GM12872 (cell line): ENCODE results near the gene FCSK.

Experiments used
- CTCF ChIP-seq: IDR thresholded peaks from 3 replicates; pipeline ENCODE4 v1.5.1; 2011; ENCODE audit warnings: low read depth, mild to moderate bottlenecking, low read length, moderate library complexity; ENCODE audit not compliant: insufficient read depth

The FCSK gene

GRCh38 chr16:70434484-70435260, 19.7 kb upstream of the FCSK start:
- TF ChIP-seq CTCF: no peak

DNA sequence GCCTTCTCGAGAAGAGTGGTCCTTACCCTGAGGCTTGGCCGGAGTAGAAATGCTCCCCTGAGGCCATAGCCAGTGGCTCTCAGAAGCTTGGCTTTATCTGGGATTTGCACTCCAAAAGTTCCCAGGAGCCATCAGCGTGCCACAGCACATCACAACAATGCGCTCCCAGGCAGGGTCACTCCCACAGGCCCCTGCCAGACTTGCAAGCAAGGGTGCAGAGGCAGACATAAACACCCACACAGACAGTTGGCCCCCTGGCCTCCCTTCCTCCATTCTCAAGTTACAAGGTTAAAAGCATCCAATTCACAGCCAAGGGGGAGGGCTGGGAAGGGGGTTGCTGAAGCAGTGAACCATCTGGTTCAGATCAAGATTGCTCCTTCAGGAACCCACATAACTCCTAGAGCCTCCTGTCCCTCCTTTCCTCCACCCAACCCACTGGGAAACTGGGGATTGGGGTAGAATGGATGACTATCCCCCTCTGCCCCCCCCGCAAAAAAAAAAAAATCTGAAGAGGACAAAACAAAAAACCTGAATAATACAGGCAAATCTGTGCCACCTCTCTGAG, 17.3 kb upstream of the FCSK start:
- no peak for TF ChIP-seq CTCF

DNA sequence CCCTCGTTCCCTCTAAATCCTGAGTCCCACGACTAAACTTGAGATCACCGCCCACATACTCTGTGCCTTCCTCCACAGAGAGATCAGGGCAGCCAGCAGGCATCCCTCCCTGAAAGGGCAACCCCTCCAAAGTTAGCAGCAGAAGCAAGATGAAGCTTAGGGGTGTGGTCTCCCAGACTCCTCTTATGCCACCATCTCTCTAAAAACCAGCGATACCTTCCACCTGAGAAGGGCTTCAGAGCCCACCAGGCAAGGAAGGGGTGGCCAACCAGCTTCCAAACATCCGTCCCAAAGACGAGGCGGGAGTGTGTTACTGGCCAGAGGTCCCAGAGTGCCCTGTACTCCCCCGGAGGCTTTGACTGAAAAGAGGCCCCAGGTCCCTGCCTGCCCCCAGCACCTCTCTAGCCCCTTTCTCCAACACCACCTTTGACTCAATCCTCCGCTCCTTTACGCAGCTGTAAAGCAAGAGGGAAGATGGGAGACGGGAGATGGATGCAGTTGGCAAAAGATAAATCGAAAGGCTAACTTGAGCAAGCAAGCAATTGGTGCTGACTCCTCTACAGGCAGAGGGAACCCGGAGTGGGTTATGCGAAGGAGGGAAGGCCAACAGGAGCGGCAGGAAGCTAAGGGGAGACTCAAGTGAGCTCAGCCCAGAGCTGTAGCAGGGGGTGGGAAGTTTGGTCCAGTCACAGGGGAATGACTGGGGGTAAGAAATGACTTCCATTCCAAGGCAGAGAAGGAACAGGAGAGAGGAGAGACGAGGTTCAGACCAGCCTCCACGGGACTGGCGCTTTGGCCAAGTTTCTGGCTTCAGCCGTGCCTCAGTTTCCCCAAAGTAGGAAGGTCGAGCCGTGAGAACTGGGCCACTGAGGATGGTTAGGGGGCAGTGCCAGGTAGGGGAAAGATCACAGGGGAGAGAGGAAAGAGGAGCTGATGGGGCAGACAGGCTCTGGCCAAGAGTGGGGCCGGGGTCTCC, 16.5 kb upstream of the FCSK start:
- TF ChIP-seq CTCF: no peak

DNA sequence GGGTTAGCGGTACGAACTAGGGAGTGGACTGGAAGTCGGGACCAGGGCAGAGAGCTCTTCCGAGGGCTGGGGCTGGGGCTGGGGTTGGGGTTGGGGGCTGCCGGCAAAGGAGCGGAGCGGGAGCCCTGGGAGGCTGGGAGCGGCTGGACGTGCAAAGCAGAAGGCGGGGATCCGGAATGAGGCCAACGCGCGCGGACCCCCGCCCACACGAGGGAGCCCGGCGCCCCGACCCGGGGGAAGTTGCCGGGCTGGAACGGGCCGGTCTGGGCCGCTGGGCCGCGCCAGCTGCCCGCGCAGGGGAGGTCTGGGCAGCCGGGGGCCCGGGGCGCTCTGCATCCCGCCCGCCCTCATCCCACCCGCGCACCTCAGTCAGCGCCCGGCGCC, 15.8 kb upstream of the FCSK start:
- no peak for TF ChIP-seq CTCF

- 0 out of 3 replicates have a peak, but pooled peaks have one; percentile 6 for TF ChIP-seq CTCF
These were observed 15.2 kb upstream of the FCSK start, which contains the start of gene ST3GAL2 for GRCh38 chr16:70438969-70439862. Gene ST3GAL2 (minus strand): TSS chr16:70439100. CDS start chr16:70398530, 40,570 bp downstream.

DNA sequence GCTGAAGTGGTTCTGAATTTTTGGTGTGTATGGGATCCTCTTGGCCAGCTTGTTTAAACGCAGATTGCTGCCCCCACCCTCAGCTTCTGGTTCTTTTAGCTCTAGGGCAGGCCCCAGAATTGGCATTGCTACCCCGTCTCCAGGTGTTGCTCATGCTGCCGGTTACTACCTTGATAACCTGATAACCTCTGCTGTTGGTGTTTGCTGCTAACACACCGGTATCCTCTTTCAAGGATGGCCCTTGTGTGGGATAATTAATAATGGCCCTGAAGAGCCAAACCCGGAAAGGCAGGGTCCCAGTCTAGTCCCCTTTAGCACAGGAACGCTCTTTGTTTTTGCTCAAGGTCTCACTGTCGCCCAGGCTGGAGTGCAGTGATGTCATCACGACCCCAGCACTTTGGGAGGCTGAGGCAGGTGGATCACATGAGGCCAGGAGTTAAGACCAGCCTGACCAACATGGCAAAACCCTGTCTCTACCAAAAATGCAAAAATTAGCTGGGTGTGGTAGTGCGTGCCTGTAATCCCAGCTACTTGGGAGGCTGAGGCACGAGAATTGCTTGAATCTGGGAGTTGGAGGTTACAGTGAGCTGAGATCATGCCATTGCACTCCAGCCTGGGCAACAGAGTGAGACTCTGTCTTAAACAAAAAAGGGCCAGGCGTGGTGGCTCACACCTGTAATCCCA, 14.2 kb upstream of the FCSK start:
- no peak for TF ChIP-seq CTCF
